HepG2 (cell line): ENCODE results near the gene ZC3H7B. TPM values are rescaled to one million over a fixed set of nuclear protein-coding genes. Genes with fewer than 3 reads are reported as not detected.

Source experiments
- ATF1 ChIP-seq: IDR thresholded peaks from 2 replicates; pipeline ENCODE4 v1.6.1; 2016; ENCODE audit warnings: mild to moderate bottlenecking, control low read depth
- CEBPZ ChIP-seq: IDR thresholded peaks from 2 replicates; pipeline ENCODE4 v1.6.1; 2012; ENCODE audit warnings: low read length, improper control_type of control experiment
- CHCHD3 ChIP-seq: sonication (generic); formaldehyde crosslinking; IDR thresholded peaks from 2 replicates; pipeline ENCODE4 v1.8.0; 2022; ENCODE audit warnings: mild to moderate bottlenecking, missing genetic modification reagents, moderate library complexity
- E2F1 ChIP-seq: sonication (generic); formaldehyde crosslinking; IDR thresholded peaks from 2 replicates; pipeline ENCODE4 v1.5.0; 2020; ENCODE audit warnings: missing genetic modification reagents
- FOXK2 ChIP-seq: fragments of 450-650 bp; IDR thresholded peaks from 2 replicates; pipeline ENCODE4 v1.6.1; 2016
- FOXM1 ChIP-seq: sonication (generic); formaldehyde crosslinking; IDR thresholded peaks from 2 replicates; pipeline ENCODE4 v1.5.0; 2020; ENCODE audit warnings: missing genetic modification reagents
- GLI4 ChIP-seq: sonication (generic); formaldehyde crosslinking; IDR thresholded peaks from 2 replicates; pipeline ENCODE4 v1.5.1; 2020; ENCODE audit warnings: missing genetic modification reagents, mild to moderate bottlenecking, moderate library complexity, borderline replicate concordance
- HHEX ChIP-seq: IDR thresholded peaks from 2 replicates; pipeline ENCODE4 v1.6.1; 2016; ENCODE audit warnings: control low read depth
- IRF2 ChIP-seq: IDR thresholded peaks from 2 replicates; pipeline ENCODE4 v1.6.1; 2018; ENCODE audit warnings: missing genetic modification reagents, missing compliant biosample characterization
- MZF1 ChIP-seq: sonication (generic); formaldehyde crosslinking; IDR thresholded peaks from 2 replicates; pipeline ENCODE4 v1.8.1; 2023; ENCODE audit warnings: mild to moderate bottlenecking, missing genetic modification reagents, borderline replicate concordance
- NAIF1 ChIP-seq: sonication (generic); formaldehyde crosslinking; IDR thresholded peaks from 2 replicates; pipeline ENCODE4 v1.5.0; 2020; ENCODE audit warnings: mild to moderate bottlenecking, missing genetic modification reagents, borderline replicate concordance
- RFX1 ChIP-seq: fragments of 450-650 bp; IDR thresholded peaks from 2 replicates; pipeline ENCODE4 v1.6.1; 2017
- SMAD9 ChIP-seq: sonication (generic); formaldehyde crosslinking; IDR thresholded peaks from 2 replicates; pipeline ENCODE4 v1.5.1; 2020; ENCODE audit warnings: mild to moderate bottlenecking, missing genetic modification reagents
- STAG1 ChIP-seq: sonication (generic); formaldehyde crosslinking; IDR thresholded peaks from 2 replicates; pipeline ENCODE4 v1.4.0; 2020; ENCODE audit warnings: missing genetic modification reagents
- TOE1 ChIP-seq: sonication (generic); formaldehyde crosslinking; IDR thresholded peaks from 2 replicates; pipeline ENCODE4 v1.4.0; 2020; ENCODE audit warnings: mild to moderate bottlenecking, missing genetic modification reagents
- U2AF2 ChIP-seq: fragments of 200-400 bp; formaldehyde crosslinking; IDR thresholded peaks from 2 replicates; pipeline ENCODE4 v1.6.1; 2017; ENCODE audit warnings: low read depth, mild to moderate bottlenecking, low read length
- USF2 ChIP-seq, 2 experiments: sonication (generic) in 1 of 2; formaldehyde crosslinking in 1 of 2; IDR thresholded peaks; 2 replicates each; pipeline versions ENCODE4 v1.5.1 to v1.6.1; 2011 to 2020; ENCODE audit warnings: borderline replicate concordance in 1 of 2, low read depth in 1 of 2, low read length in 1 of 2, mild to moderate bottlenecking in 1 of 2, missing genetic modification reagents in 1 of 2, moderate library complexity in 1 of 2
- ZNF160 ChIP-seq: sonication (generic); formaldehyde crosslinking; IDR thresholded peaks from 2 replicates; pipeline ENCODE4 v1.8.0; 2022; ENCODE audit warnings: mild to moderate bottlenecking, inconsistent platforms, missing genetic modification reagents
- ZNF639 ChIP-seq: conservative IDR thresholded peaks from 2 replicates; pipeline ENCODE4 v1.6.1; 2018; ENCODE audit warnings: missing genetic modification reagents
- ZNF780A ChIP-seq: sonication (generic); formaldehyde crosslinking; IDR thresholded peaks from 2 replicates; pipeline ENCODE4 v1.8.0; 2022; ENCODE audit warnings: mild to moderate bottlenecking, missing genetic modification reagents, moderate library complexity
- ZNF883 ChIP-seq: sonication (generic); formaldehyde crosslinking; IDR thresholded peaks from 2 replicates; pipeline ENCODE4 v1.5.1; 2020; ENCODE audit warnings: mild to moderate bottlenecking, missing genetic modification reagents; ENCODE audit errors: not compliant biosample characterization
- polyA plus RNA-seq, 8 experiments: library from polyadenylated mRNA; depleted of rRNA in 3 of 8; stranded (reverse) in 7 of 8; unstranded in 1 of 8; fragments of >200 nt; fragmentation: Illumina TruSeq in 4 of 8; extraction: Trizol in 4 of 8; gene quantifications; 2 replicates each; pipeline versions ENCODE4 v1.2.1 to v1.2.3, GENCODE V29; 2011 to 2016; ENCODE audit warnings: low read depth in 4 of 8, missing spikeins in 1 of 8, mixed read lengths in 1 of 8; ENCODE audit not compliant: insufficient read depth in 1 of 8
- total RNA-seq, 5 experiments: library from RNA; depleted of rRNA; stranded (reverse); fragments of >200 nt; fragmentation: Illumina TruSeq; extraction: Trizol; gene quantifications; 2 replicates each; pipeline ENCODE4 v1.2.3, GENCODE V29; 2016; ENCODE audit warnings: low read depth in 1 of 5
- TF ChIP-seq, protein P1 (sequence below): sonication (generic); formaldehyde crosslinking; IDR thresholded peaks from 2 replicates; pipeline ENCODE4 v1.8.1; 2022; ENCODE audit warnings: mild to moderate bottlenecking, missing genetic modification reagents

Gene ZC3H7B
- total and polyA plus RNA-seq, 2 of the 13 experiments (the other 11 are each of a cell fraction or from before 2014, with no cell fraction given) = 26.4 to 37.2 TPM

GRCh38 chr22:41403532-41404318 lies 102.4 kb downstream of the ZC3H7B start (continued):
- TF ChIP-seq, protein P1, sequence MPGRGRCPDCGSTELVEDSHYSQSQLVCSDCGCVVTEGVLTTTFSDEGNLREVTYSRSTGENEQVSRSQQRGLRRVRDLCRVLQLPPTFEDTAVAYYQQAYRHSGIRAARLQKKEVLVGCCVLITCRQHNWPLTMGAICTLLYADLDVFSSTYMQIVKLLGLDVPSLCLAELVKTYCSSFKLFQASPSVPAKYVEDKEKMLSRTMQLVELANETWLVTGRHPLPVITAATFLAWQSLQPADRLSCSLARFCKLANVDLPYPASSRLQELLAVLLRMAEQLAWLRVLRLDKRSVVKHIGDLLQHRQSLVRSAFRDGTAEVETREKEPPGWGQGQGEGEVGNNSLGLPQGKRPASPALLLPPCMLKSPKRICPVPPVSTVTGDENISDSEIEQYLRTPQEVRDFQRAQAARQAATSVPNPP (CRISPR knock-in tag) = no peak
- no peak for TF ChIP-seq SMAD9 (CRISPR knock-in tag)
- TF ChIP-seq FOXK2 = no peak
- TF ChIP-seq MZF1 = peak; percentile 82; the same call in 1 of the 2 replicates
- no peak for TF ChIP-seq CHCHD3 (CRISPR knock-in tag)
- TF ChIP-seq IRF2 = peak; percentile 93
- TF ChIP-seq NAIF1 (CRISPR knock-in tag) = no peak
- TF ChIP-seq STAG1 = peak; percentile 98
- TF ChIP-seq FOXM1 (CRISPR knock-in tag) = no peak
- TF ChIP-seq USF2 (IDR thresholded peaks at IDR 0.05; ENCODE audit: low read depth, low read length) = no peak
- no peak for TF ChIP-seq USF2 (CRISPR knock-in tag; IDR thresholded peaks at IDR 0.05; ENCODE audit: borderline replicate concordance)
- no peak for TF ChIP-seq E2F1
- TF ChIP-seq GLI4 (CRISPR knock-in tag) = no peak
- TF ChIP-seq RFX1 = no peak
- TF ChIP-seq ZNF883 (CRISPR knock-in tag) = peak; percentile 20
- no peak for TF ChIP-seq ZNF639
- no peak for TF ChIP-seq ATF1
- TF ChIP-seq TOE1 (CRISPR knock-in tag) = no peak
- no peak for TF ChIP-seq CEBPZ
- no peak for TF ChIP-seq HHEX (CRISPR knock-in tag)
- no peak for TF ChIP-seq ZNF160 (CRISPR knock-in tag)
- TF ChIP-seq ZNF780A (CRISPR knock-in tag) = no peak
- no peak for TF ChIP-seq U2AF2
